ENCODE results near the gene SP9.
A peak's percentile ranks its signal among the peaks of the same experiment; 100 is the strongest.

The SP9 gene

GRCh38 chr2:174334781-174335251 lies at the start of gene SP9:
Gene SP9, plus strand, starts transcription at chr2:174334954. Its CDS starts 139 bp downstream, at chr2:174335093.
- no peak for DNase-seq

GRCh38 chr2:174286172-174286571 lies 48.6 kb upstream of the SP9 start:
- DNase-seq, result no peak

- DNase-seq, result no peak
Observed at GRCh38 chr2:174292908-174293307, 41.8 kb upstream of the SP9 start.

GRCh38 chr2:174300114-174300513 lies 34.6 kb upstream of the SP9 start:
- no peak for DNase-seq

GRCh38 chr2:174312581-174313234 lies 22.0 kb upstream of the SP9 start:
- DNase-seq, result no peak

GRCh38 chr2:174322149-174322548 lies 12.6 kb upstream of the SP9 start:
- no peak for DNase-seq

- DNase-seq, result no peak
Observed at GRCh38 chr2:174322746-174323145, 12.0 kb upstream of the SP9 start.

GRCh38 chr2:174324530-174324929 lies 10.2 kb upstream of the SP9 start:
- no peak for DNase-seq

GRCh38 chr2:174325373-174326160 lies 9.2 kb upstream of the SP9 start:
- DNase-seq, result no peak

GRCh38 chr2:174326161-174327020 lies 8.4 kb upstream of the SP9 start:
- DNase-seq, result peak; percentile 11

- DNase-seq, result peak; percentile 10
Observed at GRCh38 chr2:174327021-174327840, 7.5 kb upstream of the SP9 start.

GRCh38 chr2:174327841-174328113 lies 7.0 kb upstream of the SP9 start:
- no peak for DNase-seq

GRCh38 chr2:174328114-174328960 lies 6.4 kb upstream of the SP9 start:
- DNase-seq, result no peak

- no peak for DNase-seq
Observed at GRCh38 chr2:174328961-174329715, 5.6 kb upstream of the SP9 start.

GRCh38 chr2:174330945-174331594 lies 3.7 kb upstream of the SP9 start:
- no peak for DNase-seq

- no peak for DNase-seq
Observed at GRCh38 chr2:174331595-174332216, 3.0 kb upstream of the SP9 start.

- no peak for DNase-seq
Observed at GRCh38 chr2:174332217-174332963, 2.4 kb upstream of the SP9 start.

- DNase-seq, result no peak
Observed at GRCh38 chr2:174333017-174333371, 1.8 kb upstream of the SP9 start.

Measured in activated gamma-delta T cell treated with Interleukin-2 at 50 U/mL for 16 hours (primary cell).